Astrocyte (in vitro differentiated cells and primary cell): ENCODE measurements around the gene GRK3.

ENCODE experiments used
- EZH2 ChIP-seq: IDR thresholded peaks from 2 replicates; pipeline ENCODE4 v1.6.1; 2012; ENCODE audit warnings: mild to moderate bottlenecking, low read length, inconsistent platforms; ENCODE audit not compliant: insufficient read depth
- TF ChIP-seq, protein P1 (sequence below): IDR thresholded peaks from 2 replicates; pipeline ENCODE4 v1.5.1; 2011; ENCODE audit warnings: low read depth, mild to moderate bottlenecking, inconsistent platforms, low read length, moderate library complexity; ENCODE audit not compliant: insufficient read depth

DNA sequence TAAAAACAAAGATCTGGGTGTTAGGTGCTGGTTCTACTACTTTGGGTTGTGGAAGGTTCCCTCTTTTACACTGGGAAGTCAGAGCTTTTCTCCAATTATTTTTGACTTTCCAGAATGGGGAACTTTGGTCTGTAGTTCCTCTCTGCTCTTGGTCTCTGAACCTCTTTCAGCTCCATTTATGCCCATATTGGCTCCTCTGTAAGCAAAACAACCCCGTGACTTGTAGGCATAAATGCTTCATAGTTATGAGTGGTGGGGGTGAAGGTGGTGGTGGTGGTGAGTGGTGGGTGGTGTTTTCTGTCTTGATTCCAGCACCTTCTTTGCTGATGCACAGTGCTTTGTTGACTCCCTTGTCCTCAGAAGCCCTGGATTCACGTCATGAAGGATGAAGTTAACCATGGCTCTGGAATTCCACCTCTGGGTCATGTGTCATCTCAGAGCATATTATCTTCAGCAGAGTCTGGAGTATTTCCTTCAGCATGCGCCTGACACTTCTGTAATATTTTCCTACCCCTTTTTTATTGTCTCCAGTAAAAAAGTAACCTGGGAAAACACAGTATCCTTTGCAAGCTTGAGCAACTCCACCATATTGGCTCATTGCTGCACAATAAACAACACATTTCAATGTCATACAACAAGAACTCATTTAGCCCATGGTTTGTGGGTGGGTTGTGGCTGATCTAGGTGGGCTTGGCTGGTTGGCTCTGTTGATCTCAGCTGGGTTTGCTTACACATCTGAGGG is 24.1 kb upstream of the GRK3 start:
- TF ChIP-seq, protein P1, sequence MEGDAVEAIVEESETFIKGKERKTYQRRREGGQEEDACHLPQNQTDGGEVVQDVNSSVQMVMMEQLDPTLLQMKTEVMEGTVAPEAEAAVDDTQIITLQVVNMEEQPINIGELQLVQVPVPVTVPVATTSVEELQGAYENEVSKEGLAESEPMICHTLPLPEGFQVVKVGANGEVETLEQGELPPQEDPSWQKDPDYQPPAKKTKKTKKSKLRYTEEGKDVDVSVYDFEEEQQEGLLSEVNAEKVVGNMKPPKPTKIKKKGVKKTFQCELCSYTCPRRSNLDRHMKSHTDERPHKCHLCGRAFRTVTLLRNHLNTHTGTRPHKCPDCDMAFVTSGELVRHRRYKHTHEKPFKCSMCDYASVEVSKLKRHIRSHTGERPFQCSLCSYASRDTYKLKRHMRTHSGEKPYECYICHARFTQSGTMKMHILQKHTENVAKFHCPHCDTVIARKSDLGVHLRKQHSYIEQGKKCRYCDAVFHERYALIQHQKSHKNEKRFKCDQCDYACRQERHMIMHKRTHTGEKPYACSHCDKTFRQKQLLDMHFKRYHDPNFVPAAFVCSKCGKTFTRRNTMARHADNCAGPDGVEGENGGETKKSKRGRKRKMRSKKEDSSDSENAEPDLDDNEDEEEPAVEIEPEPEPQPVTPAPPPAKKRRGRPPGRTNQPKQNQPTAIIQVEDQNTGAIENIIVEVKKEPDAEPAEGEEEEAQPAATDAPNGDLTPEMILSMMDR = no peak
- TF ChIP-seq EZH2 = no peak
